Fibroblast of the conjunctiva (primary cell): ENCODE results near the gene SFMBT1.

ENCODE experiments used
- DNase-seq: peaks from one replicate; pipeline ENCODE4 v3.0.0-alpha.2; 2010; ENCODE audit warnings: low read depth

SFMBT1 gene

GRCh38 chr3:53045518-53046170 lies at the start of gene SFMBT1:
TSS of gene SFMBT1 (minus strand) at chr3:53046073. CDS start at chr3:52969128, 76,945 bp downstream.
- no peak for DNase-seq

DNA sequence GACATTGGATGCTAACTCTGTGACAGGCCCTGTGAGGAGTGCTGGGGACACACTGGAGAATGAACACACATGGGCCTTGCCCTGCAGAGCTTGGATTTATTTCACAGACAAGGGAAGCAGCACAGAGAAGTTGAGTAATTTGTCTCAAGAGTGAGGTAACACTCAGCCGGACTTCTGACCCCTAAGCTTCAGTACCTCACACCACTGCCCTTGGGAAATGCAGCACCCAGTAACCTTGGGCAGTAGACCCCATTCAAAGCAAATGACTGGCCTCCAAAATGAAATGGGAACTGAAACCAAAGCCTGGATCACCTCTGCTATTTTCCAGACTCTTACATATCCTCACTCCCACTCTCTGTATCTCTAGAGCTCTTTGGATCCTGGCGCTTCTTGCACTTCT lies 47.1 kb upstream of the SFMBT1 start:
- no peak for DNase-seq

GRCh38 chr3:53092216-53092615 lies 46.3 kb upstream of the SFMBT1 start:
- DNase-seq: no peak

DNA sequence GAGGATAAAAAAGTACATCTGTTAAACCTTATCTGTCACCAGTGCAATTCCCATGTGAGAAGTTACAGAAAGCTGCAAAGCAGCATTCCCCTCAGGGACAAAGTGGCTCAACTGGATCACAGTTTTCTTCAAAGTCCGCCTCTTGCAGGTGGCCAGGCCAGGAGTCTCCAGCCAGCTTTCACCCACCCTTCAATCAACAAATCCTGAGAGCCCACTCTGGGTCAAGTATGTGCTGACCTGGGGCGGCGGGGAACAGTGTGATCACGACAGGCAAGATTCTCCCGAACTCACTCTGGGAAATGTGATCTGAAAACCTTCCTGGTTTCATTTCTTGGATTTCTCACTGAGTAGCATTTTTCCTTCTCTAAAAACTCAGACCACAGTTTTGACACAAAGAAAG lies 45.1 kb upstream of the SFMBT1 start:
- no peak for DNase-seq

DNA sequence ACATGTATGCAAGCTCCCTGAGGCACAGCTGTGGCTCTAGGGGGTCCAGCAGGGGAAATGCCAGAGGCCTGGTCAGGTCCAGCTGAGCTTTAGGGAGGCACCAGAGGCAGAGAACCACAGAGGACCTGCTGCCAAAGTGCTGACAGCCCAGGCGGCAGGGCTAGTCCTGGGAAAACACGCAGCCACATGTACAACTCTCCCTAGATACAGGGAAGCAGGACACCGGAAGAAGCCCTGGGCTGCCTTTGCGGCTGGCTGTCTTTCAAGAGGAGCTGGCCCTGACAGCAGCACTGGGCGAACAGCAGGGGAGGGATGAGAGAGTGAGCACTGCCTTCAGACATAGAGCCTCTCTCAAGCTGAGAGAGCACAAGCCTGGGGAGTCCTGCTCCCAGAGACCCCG lies 43.6 kb upstream of the SFMBT1 start:
- DNase-seq: no peak

- DNase-seq: no peak
These were observed 39.6 kb upstream of the SFMBT1 start for GRCh38 chr3:53085476-53085875.

DNA sequence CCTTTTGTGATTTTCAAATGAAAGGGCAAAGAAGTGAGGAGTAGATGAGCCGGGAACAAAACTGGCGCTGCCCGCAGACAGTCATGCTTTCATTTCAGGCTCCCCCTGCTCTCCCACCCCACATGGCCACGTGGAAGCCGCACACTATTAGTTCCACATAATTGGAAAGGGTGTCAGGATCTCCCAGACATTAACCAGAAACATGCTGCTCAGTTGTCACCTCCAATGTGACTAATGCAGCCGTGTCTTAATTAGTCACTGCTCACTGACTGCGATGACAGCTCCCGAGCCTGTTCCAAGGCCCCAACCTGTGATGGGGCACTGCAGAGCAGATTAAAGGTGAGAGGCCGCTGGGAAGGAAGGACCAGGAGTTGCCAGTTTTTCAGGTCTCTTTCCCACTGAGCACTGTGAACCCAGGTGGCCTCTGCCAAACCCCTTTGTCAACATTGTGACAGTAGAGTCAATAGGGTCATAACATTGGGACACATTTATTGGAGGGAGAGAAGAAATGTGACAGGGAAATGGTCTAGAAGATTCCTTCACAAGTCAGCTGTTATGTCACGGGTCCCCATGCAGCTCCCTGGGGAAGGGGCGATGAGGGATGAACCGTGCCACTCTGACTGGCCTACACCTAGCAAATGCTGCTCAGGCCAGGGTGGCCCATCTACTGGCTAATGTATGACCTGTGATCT lies 38.6 kb upstream of the SFMBT1 start:
- no peak for DNase-seq

GRCh38 chr3:53083949-53084309 lies 38.1 kb upstream of the SFMBT1 start:
- no peak for DNase-seq

DNA sequence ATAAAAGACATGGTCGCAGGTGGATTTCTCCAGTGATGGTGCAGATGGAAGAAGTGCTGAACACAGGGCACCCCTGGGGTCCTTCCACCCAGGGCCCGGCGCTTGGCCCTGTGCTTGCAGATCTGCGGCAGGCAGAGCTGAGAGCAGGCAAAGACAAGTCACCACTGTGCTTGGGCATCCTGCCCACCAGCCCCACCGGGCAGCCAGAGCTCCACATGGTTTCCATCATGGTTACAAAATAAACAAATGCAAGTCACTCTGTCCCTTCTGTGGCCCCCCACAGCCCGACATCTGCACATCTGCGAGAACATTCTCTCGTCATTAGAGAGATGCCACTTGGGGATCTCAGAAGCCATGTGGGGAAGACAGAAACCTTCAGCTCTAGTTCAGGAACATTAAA lies 37.6 kb upstream of the SFMBT1 start:
- DNase-seq: peak; percentile 64

DNA sequence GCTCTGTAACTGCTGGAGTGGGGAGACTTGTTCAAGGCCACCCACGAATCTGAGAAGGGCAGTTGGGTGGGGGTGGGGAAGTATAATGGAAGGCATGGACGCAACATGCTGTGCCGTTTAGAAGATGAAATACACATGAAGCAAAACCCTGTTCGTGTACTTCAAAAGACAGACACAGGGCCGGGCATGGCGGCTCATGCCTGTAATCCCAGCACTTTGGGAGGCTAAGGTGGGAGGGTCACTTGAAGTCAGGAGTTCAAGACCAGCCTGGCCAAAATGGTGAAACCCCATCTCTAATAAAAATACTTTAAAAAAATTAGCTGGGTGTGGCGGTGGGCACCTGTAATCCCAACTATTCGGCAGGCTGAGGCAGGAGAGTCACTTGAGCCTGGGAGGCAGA lies 36.9 kb upstream of the SFMBT1 start:
- no peak for DNase-seq

- DNase-seq: no peak
These were observed 35.4 kb upstream of the SFMBT1 start for GRCh38 chr3:53081318-53081717.

GRCh38 chr3:53080612-53081205 lies 34.8 kb upstream of the SFMBT1 start:
- DNase-seq: no peak

DNA sequence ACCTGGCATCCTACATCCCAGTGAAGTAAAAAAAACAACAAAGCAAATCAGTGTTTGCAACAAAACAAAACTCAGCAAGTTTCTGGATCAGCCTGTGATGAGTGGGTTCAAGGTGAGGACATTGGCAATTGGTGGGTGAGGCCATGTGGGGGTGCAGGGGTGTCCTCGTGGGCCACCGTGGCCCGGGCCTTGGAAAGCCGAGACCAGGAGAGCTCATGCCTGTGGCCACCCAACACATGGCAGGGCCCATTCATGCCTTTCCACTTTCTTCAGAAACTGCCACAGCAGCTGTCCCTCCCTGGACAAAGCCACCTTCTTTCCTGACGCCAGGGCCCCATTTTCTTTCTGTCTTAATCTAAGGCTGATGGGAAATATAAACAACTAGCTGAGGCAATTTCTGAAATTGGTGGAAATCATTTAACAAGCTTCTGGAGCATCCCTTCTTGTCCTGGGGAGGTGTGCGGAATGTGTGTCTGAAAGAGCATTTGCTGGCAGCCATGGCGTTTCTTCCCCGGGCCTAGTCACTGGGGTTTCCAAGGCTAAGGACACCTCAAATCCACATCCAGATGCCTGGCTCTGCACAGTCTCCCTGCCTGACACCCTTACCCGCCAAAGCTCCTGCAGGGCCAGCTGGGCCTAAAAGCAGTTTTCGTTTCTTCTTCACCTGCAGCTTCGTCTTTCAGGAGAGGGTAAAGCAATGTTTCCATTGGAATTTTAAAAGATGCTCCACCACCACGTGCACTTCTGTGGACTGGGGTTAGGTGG lies 34.1 kb upstream of the SFMBT1 start:
- DNase-seq: no peak

- no peak for DNase-seq
These were observed 33.3 kb upstream of the SFMBT1 start for GRCh38 chr3:53079147-53079546.

DNA sequence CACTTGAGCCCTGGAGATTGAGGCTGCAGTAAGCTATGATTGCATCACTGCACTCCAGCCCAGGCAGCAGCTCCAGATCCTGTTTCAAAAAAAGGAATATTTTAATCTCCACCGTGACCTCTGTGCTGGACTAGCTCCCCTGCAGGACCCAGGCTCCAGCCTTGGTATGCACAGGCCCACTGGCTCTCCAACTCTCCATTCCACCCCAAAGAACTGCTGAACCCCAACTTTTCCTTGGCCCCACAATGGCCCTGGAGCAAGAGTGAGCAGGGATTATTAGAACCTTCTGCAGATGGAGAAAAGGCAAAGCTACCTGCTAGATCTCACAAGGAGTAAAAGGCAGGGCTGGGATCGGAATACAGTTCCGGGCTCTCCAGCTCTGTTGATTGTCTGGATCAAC lies 32.8 kb upstream of the SFMBT1 start:
- DNase-seq: no peak

GRCh38 chr3:53077476-53078220 lies 31.8 kb upstream of the SFMBT1 start:
- no peak for DNase-seq

DNA sequence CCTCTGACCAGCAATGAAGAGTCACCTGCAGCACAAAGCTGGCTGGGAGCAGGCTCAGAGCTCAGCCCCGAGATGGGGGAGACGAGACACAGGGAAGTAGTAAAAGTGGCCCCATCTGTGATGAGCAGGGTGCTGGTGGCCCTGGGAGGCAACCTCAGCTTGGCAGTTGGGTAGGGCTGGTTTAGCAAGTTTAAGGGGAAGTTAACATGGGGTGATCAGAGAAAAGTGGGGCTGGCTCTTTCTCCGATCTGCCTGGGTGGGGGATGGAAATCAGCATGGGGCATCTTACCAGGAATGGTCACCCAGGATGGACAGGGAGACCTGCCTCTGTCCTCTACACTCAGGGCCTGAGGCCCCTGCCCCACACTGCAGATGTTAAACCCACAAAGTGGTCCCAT lies 29.9 kb upstream of the SFMBT1 start:
- no peak for DNase-seq

DNA sequence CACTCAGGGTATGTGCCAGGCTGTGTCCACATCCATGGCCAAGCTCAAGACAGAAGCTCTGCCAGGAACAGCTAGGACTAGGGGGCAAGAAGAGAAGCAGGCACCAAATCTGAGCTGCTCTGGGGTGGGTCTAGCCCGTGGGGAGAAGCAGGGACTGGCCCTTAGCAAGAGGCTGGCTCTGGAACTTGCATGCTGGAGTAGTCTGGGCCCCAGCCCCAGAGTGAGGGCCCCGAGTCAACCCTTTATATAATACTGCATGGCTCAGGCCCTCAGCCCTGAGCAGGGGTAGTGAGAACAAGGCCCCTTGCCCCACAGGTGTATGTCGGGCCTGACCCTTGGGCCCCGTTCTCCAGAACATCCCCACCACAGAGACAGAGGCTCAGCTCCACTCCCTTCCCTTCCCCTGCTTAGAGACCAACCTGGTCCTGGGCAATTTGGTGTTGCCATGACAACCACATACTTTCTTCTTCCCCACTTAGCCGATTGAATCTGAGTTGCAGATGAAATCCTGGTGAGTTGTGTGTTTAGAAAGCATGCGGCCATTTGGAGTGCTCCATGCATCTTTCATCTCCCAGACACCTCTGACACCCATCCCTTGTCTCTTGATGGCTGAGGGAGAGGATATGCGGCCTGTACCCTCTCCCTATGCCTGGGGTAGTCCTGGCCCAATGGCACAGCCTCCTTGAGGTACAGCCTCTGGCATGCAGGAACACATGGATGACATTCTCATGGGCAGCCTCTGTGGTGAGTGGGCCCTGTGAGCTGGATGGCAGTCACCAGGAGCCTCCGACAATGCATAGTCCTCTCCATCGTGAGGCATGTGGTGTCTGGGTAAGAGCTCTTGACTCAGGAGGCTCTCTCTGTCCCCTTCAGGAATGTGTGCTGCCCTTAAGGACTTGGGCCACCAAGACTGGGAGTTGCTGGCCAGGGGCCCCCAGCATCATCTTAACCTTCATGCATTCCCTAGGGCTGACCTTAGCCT lies 29.2 kb upstream of the SFMBT1 start:
- DNase-seq: no peak

DNA sequence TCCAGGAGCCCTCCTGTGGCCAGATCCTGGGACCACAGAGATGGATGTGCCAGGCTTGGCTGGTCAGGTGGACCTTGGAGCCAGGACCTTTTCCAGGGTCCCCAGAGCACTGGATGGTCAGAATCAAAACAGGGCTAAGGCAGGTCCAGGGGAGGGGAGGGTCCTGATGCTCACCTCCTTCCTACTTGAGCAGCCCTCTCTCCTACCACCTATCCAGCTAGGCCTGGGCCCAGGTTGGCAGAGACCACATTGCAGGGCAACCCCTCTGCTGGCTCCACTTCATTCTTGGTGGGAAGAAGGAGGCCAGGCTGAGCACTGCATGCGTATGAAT lies 28.5 kb upstream of the SFMBT1 start:
- no peak for DNase-seq

- no peak for DNase-seq
These were observed 27.9 kb upstream of the SFMBT1 start for GRCh38 chr3:53073553-53074365.
